ENCODE results near the gene MKI67. TPM values are rescaled to one million over a fixed set of nuclear protein-coding genes. Genes with fewer than 3 reads are reported as not detected.

Gene MKI67
- polyA plus RNA-seq, 1 donor (not counting 4 experiments of a cell fraction or from before 2014, with no cell fraction given), result 10.4 TPM

DNA sequence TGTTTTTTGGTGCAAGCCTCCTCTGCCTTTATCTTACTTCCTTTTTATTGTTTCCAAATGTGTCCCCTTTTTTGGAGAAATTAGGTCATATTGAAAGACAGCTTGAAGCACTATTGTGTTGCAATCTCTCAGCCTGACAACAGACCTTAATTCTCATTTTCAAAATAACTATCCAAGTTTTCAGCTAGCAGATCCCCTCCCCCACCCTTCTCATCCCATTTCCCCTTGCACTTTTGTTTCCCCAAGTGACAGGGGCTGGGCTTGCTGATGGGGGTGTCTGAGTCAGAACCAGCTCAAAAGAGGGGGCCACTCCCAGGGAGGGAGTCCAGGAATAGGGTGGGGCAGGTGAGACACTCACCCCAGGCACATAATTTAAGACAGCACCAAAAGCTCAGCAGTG lies 75.3 kb downstream of the MKI67 start:
- no peaks in the 10 kb centered on the region for H3K9me3 ChIP-seq (ENCODE audit: control insufficient read depth, low read depth, low read length)
- no peak overlapping the region for H3K9ac ChIP-seq (ENCODE audit: control insufficient read depth, extremely low read depth, insufficient read depth, low read length)
- H3K4me1 ChIP-seq (ENCODE audit: control insufficient read depth, extremely low read depth, insufficient read depth, low read length), result peaks cover 36% of the 10 kb centered on the region
- dilution Hi-C loops (cut with MboI; ENCODE audit: extremely low pct_ligation_motif_present, low sequenced_read_pairs), result no loop called here
- H3K4me2 ChIP-seq (ENCODE audit: control insufficient read depth, extremely low read depth, insufficient read depth, low read depth, low read length), result peak overlapping the region; percentile 37
- H2AFZ ChIP-seq (ENCODE audit: control insufficient read depth, low read length), result no peak overlapping the region
- H3K27me3 ChIP-seq (ENCODE audit: control insufficient read depth, extremely low read depth, insufficient read depth, low read length), result no peaks in the 10 kb centered on the region
- H3K9me1 ChIP-seq (ENCODE audit: control insufficient read depth, extremely low read depth, insufficient read depth, low read length), result peaks cover 6% of the 10 kb centered on the region
- no peak for FAIRE-seq
- peaks cover 43% of the 10 kb centered on the region for H3K79me2 ChIP-seq (ENCODE audit: control insufficient read depth, insufficient read depth, low read length)
- H4K20me1 ChIP-seq (ENCODE audit: control insufficient read depth, extremely low read depth, insufficient read depth, low read length), result peaks cover 4% of the 10 kb centered on the region
- no peak for DNase-seq (ENCODE audit: low read depth, low spot score)
- H3K27ac ChIP-seq (ENCODE audit: control insufficient read depth, insufficient read depth, low read length), result no peak overlapping the region
- H3K4me3 ChIP-seq (ENCODE audit: control insufficient read depth in 2 of 3, extremely low read depth in 1 of 3, insufficient read depth in 2 of 3, low read depth in 1 of 3, low read length in 3 of 3), result no peak overlapping the region
- peaks cover 33 to 38% of the 10 kb centered on the region in 2 experiments for H3K36me3 ChIP-seq (ENCODE audit: control insufficient read depth in 2 of 2, extremely low read depth in 1 of 2, insufficient read depth in 2 of 2, low read length in 2 of 2)
- TF ChIP-seq, protein P1, sequence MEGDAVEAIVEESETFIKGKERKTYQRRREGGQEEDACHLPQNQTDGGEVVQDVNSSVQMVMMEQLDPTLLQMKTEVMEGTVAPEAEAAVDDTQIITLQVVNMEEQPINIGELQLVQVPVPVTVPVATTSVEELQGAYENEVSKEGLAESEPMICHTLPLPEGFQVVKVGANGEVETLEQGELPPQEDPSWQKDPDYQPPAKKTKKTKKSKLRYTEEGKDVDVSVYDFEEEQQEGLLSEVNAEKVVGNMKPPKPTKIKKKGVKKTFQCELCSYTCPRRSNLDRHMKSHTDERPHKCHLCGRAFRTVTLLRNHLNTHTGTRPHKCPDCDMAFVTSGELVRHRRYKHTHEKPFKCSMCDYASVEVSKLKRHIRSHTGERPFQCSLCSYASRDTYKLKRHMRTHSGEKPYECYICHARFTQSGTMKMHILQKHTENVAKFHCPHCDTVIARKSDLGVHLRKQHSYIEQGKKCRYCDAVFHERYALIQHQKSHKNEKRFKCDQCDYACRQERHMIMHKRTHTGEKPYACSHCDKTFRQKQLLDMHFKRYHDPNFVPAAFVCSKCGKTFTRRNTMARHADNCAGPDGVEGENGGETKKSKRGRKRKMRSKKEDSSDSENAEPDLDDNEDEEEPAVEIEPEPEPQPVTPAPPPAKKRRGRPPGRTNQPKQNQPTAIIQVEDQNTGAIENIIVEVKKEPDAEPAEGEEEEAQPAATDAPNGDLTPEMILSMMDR (optimal IDR thresholded peaks at IDR 0.05 in 1 of 3, IDR thresholded peaks at IDR 0.05 in 1 of 3, conservative IDR thresholded peaks at IDR 0.05 in 1 of 3; ENCODE audit: extremely low read depth in 1 of 3, insufficient read depth in 2 of 3, low read length in 3 of 3), result no peak
- no peak for TF ChIP-seq EZH2 (IDR thresholded peaks at IDR 0.05; ENCODE audit: low read length)

DNA sequence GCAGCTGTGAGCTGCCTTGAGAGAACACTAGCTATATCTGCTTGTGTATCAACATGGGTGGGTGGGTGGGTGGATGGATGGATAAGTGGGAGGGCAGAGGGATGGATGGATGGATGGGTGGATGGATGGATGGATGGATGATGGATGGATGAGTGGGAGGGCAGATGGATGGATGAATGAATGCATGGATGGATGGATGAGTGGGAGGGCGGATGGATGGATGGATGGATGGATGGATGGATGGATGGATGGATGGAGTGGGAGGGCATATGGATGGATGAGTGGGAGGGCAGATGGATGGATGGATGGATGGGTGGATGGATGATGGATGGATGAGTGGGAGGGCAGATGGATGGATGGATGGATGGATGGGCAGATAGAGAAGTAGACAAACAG lies 76.1 kb downstream of the MKI67 start:
- FAIRE-seq, result no peak
- TF ChIP-seq, protein P1 (optimal IDR thresholded peaks at IDR 0.05 in 1 of 3, IDR thresholded peaks at IDR 0.05 in 1 of 3, conservative IDR thresholded peaks at IDR 0.05 in 1 of 3; ENCODE audit: extremely low read depth in 1 of 3, insufficient read depth in 2 of 3, low read length in 3 of 3), result no peak
- no peak for TF ChIP-seq EZH2 (IDR thresholded peaks at IDR 0.05; ENCODE audit: low read length)
- Histone ChIP-seq H3K79me2 (ENCODE audit: control insufficient read depth, insufficient read depth, low read length) (peaks cover 43% of the 10 kb centered on the region), H3K9me3 (ENCODE audit: control insufficient read depth, low read depth, low read length) (no peaks in the 10 kb centered on the region), H3K9ac (ENCODE audit: control insufficient read depth, extremely low read depth, insufficient read depth, low read length) (no peak overlapping the region), H2AFZ (ENCODE audit: control insufficient read depth, low read length) (no peak overlapping the region), H3K4me3 (ENCODE audit: control insufficient read depth in 2 of 3, extremely low read depth in 1 of 3, insufficient read depth in 2 of 3, low read depth in 1 of 3, low read length in 3 of 3) (no peak overlapping the region), H4K20me1 (ENCODE audit: control insufficient read depth, extremely low read depth, insufficient read depth, low read length) (peaks cover 4% of the 10 kb centered on the region), H3K9me1 (ENCODE audit: control insufficient read depth, extremely low read depth, insufficient read depth, low read length) (peaks cover 6% of the 10 kb centered on the region), H3K27ac (ENCODE audit: control insufficient read depth, insufficient read depth, low read length) (no peak overlapping the region), H3K27me3 (ENCODE audit: control insufficient read depth, extremely low read depth, insufficient read depth, low read length) (no peaks in the 10 kb centered on the region), H3K4me2 (ENCODE audit: control insufficient read depth, extremely low read depth, insufficient read depth, low read depth, low read length) (peak overlapping the region; percentile 96), H3K4me1 (ENCODE audit: control insufficient read depth, extremely low read depth, insufficient read depth, low read length) (peaks cover 36% of the 10 kb centered on the region), H3K36me3 (ENCODE audit: control insufficient read depth in 2 of 2, extremely low read depth in 1 of 2, insufficient read depth in 2 of 2, low read length in 2 of 2) (peaks cover 26 to 31% of the 10 kb centered on the region in 2 experiments)
- DNase-seq (ENCODE audit: low read depth, low spot score), result no peak
- dilution Hi-C loops (cut with MboI; ENCODE audit: extremely low pct_ligation_motif_present, low sequenced_read_pairs), result no loop called here
